ENCODE data around the gene TRAPPC2B. TPM values are rescaled to one million over a fixed set of nuclear protein-coding genes. Genes with fewer than 3 reads are reported as not detected.
A peak's percentile ranks its signal among the peaks of the same experiment; 100 is the strongest.

The TRAPPC2B gene
- total RNA-seq (10 to 100 TPM in 6 of 7 donors, 1 to 10 TPM in 1; 9.1 to 23.6 (median 11.6) TPM), polyA plus RNA-seq (10 to 100 TPM; 10.3 to 25.1 TPM)
- long read RNA-seq, donor 1, transcript TRAPPC2B-201 (2 exons, 732 nt): major isoform, 8 of 8 reads
- long read RNA-seq, donor 1, partial matches to known transcripts: 0 of 8 reads
- long read RNA-seq, donor 1, other reads (novel, unspliced or antisense): 0 of 8 reads
- long read RNA-seq, donor 2, transcript TRAPPC2B-201 (2 exons, 732 nt): major isoform, 13 of 21 reads
- long read RNA-seq, donor 2, transcript TRAPPC2B-202 (1 exons, 1,743 nt): minor isoform, 8 of 21 reads
- long read RNA-seq, donor 2, partial matches to known transcripts: 0 of 21 reads
- long read RNA-seq, donor 2, other reads (novel, unspliced or antisense): 0 of 21 reads
- long read RNA-seq, donor 3, transcript TRAPPC2B-201 (2 exons, 732 nt): major isoform, 9 of 9 reads
- long read RNA-seq, donor 3, partial matches to known transcripts: 0 of 9 reads
- long read RNA-seq, donor 3, other reads (novel, unspliced or antisense): 0 of 9 reads

DNA sequence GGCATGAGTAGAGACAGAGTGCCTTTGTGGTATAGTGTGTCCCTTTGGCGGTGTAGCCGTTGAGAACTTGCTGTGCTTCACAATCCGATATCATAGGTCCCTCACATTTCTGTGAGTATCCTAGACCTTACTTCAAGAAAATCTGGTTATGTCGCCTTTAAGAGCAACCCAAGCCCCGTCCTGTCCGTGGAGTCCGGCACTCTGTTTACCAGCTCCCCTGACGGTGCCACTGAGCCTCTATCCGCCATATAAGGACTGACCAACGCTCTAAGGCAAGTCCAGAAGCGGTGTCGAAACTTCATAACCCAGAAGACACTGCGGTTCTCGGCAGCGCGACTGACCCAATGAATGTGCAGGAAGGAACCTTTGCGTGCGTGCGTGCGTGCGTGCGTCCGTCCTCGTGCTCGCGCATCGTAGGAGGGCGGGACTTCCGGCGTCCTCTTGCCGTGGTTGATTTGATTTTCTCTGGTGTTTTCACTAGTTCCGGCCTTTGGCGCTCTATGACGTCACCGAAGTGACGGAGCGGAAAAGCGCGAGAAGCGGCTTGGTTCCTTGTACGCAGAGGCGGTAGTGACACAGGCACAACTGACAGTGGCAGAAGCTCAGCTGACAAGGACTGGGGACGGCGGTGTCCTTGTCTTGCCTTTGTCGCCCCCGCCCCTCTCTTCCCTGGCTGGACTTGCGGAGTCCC lies at the start of gene TRAPPC2B, which contains the start of gene ZNF547:
Gene TRAPPC2B, plus strand, starts transcription at position 555 of the 691 bp plus-strand sequence. CDS start 1,283 bp downstream, outside the sequence.
Gene ZNF547, plus strand, starts transcription at position 555 of the 691 bp plus-strand sequence. CDS start 5,005 bp downstream, outside the sequence.
- peak within 1 kb of the TSS; percentile 70 to 98 for H3K27ac ChIP-seq
- intact Hi-C loops (cut with DNase I): loop anchor here in 1 of 4 donors (5.0 kb wide), 1 partner anchor 81 kb away; the partner anchor contains the start of gene ZNF460
- H3K4me1 ChIP-seq (ENCODE audit: insufficient read depth): peaks cover 6% of the 10 kb centered on the region
- H3K4me3 ChIP-seq: peak within 1 kb of the TSS; percentile 74
- WGBS, 3 donors: 1% methylated on average over 47 of the region's 47 CpGs
- DNase-seq: peak; percentile 99 to 100 (median 99)
- no peaks in the 10 kb centered on the region for H3K36me3 ChIP-seq
- H3K27me3 ChIP-seq: no peaks in the 10 kb centered on the region
- TF ChIP-seq POLR2A (IDR thresholded peaks at IDR 0.05): peak; percentile 76
- TF ChIP-seq CTCF (IDR thresholded peaks at IDR 0.05): no peak
- TF ChIP-seq EP300 (IDR thresholded peaks at IDR 0.05): peak; percentile 92
- H3K9me3 ChIP-seq: peaks cover 0 to 18% of the 10 kb centered on the region in 2 donors

GRCh38 chr19:57314146-57314545 lies 49.2 kb upstream of the TRAPPC2B start:
- H3K4me3 ChIP-seq: no peak overlapping the region
- H3K9me3 ChIP-seq: peaks cover 0 to 3% of the 10 kb centered on the region in 2 donors
- TF ChIP-seq EP300 (IDR thresholded peaks at IDR 0.05) (no peak), CTCF (IDR thresholded peaks at IDR 0.05) (no peak), POLR2A (IDR thresholded peaks at IDR 0.05) (no peak)
- no peaks in the 10 kb centered on the region for H3K4me1 ChIP-seq (ENCODE audit: insufficient read depth)
- DNase-seq: no peak
- no peaks in the 10 kb centered on the region for H3K27me3 ChIP-seq
- H3K36me3 ChIP-seq: no peaks in the 10 kb centered on the region
- no peak overlapping the region for H3K27ac ChIP-seq
- intact Hi-C loops (cut with DNase I): no loop called here
- WGBS, 3 donors: 71 to 80% (median 79%) methylated on average over 4 of the region's 4 CpGs

DNA sequence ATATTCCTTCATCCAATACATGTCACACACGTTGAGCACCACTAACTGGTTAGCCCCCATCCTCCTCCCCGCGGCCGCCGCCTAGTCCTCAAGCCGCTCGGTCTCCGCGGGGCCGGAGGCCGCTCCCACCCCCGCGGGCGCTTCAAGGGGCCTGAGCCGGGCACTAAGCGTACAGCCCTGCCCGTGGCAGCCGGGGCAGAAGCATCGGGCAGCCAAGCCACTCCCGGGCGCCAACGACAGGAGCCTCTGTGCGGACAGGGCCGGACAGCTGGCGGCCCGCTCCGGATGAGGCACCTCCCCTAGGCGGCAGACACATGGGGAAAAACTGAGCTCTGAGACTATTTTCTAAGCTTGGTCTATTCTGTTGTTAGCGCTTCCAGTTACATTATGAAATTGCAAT lies 45.8 kb upstream of the TRAPPC2B start:
- no peak overlapping the region for H3K4me3 ChIP-seq
- intact Hi-C loops (cut with DNase I): no loop called here
- no peaks in the 10 kb centered on the region for H3K4me1 ChIP-seq (ENCODE audit: insufficient read depth)
- TF ChIP-seq POLR2A (IDR thresholded peaks at IDR 0.05) (no peak), EP300 (IDR thresholded peaks at IDR 0.05) (no peak), CTCF (IDR thresholded peaks at IDR 0.05) (no peak)
- DNase-seq: no peak
- 5 to 15% (median 13%) methylated on average over 28 to 29 of the region's 29 CpGs for WGBS, 3 donors
- H3K27ac ChIP-seq: no peak overlapping the region
- H3K9me3 ChIP-seq: peaks cover 3 to 6% of the 10 kb centered on the region in 2 donors
- H3K27me3 ChIP-seq: no peaks in the 10 kb centered on the region
- no peaks in the 10 kb centered on the region for H3K36me3 ChIP-seq

GRCh38 chr19:57319869-57320179 lies 43.5 kb upstream of the TRAPPC2B start:
- intact Hi-C loops (cut with DNase I): no loop called here
- peak overlapping the region; percentile 63 to 81 for H3K27ac ChIP-seq
- WGBS, 3 donors: 0% methylated on average over 1 of the region's 1 CpG
- peaks cover 7 to 18% of the 10 kb centered on the region in 2 donors for H3K9me3 ChIP-seq
- H3K27me3 ChIP-seq: no peaks in the 10 kb centered on the region
- no peaks in the 10 kb centered on the region for H3K4me1 ChIP-seq (ENCODE audit: insufficient read depth)
- TF ChIP-seq EP300 (IDR thresholded peaks at IDR 0.05) (no peak), CTCF (IDR thresholded peaks at IDR 0.05) (no peak), POLR2A (IDR thresholded peaks at IDR 0.05) (no peak)
- peaks cover 6% of the 10 kb centered on the region for H3K36me3 ChIP-seq
- no peak for DNase-seq
- peak overlapping the region; percentile 75 for H3K4me3 ChIP-seq
